ENCODE data around the gene TMEM150B.

The TMEM150B gene

GRCh38 chr19:55341595-55342531 is 16.7 kb upstream of the TMEM150B start:
- H3K4me3 ChIP-seq (ENCODE audit: control insufficient read depth, low read depth, low read length), result peak overlapping the region; percentile 6
- no peak for DNase-seq (ENCODE audit: low read depth)
- TF ChIP-seq CTCF (conservative IDR thresholded peaks at IDR 0.05; ENCODE audit: control insufficient read depth, insufficient read depth, low read depth, low read length), result no peak

GRCh38 chr19:55341171-55341588 is 16.0 kb upstream of the TMEM150B start:
- DNase-seq (ENCODE audit: low read depth), result peak; percentile 56

GRCh38 chr19:55340784-55341147 is 15.6 kb upstream of the TMEM150B start:
- peak overlapping the region; percentile 65 for H3K4me3 ChIP-seq (ENCODE audit: control insufficient read depth, low read depth, low read length)
- DNase-seq (ENCODE audit: low read depth), result no peak
- TF ChIP-seq CTCF (conservative IDR thresholded peaks at IDR 0.05; ENCODE audit: control insufficient read depth, insufficient read depth, low read depth, low read length), result no peak

More at GRCh38 chr19:55341171-55341588, 16.0 kb upstream of the TMEM150B start:
- no peak for TF ChIP-seq CTCF (conservative IDR thresholded peaks at IDR 0.05; ENCODE audit: control insufficient read depth, insufficient read depth, low read depth, low read length)
- H3K4me3 ChIP-seq (ENCODE audit: control insufficient read depth, low read depth, low read length), result peak overlapping the region; percentile 65

- no peak for DNase-seq (ENCODE audit: low read depth)
- TF ChIP-seq CTCF (conservative IDR thresholded peaks at IDR 0.05; ENCODE audit: control insufficient read depth, insufficient read depth, low read depth, low read length), result no peak
- H3K4me3 ChIP-seq (ENCODE audit: control insufficient read depth, low read depth, low read length), result peak overlapping the region; percentile 65
Measured at GRCh38 chr19:55339889-55340783, 15.0 kb upstream of the TMEM150B start.

- TF ChIP-seq CTCF (conservative IDR thresholded peaks at IDR 0.05; ENCODE audit: control insufficient read depth, insufficient read depth, low read depth, low read length), result peak; percentile 31
- DNase-seq (ENCODE audit: low read depth), result peak; percentile 100
- peak within 1 kb of the TSS; percentile 65 for H3K4me3 ChIP-seq (ENCODE audit: control insufficient read depth, low read depth, low read length)
Measured at GRCh38 chr19:55339105-55339888, 14.2 kb upstream of the TMEM150B start, which contains the start of gene KMT5C. KMT5C (plus strand) TSS chr19:55339876; CDS start chr19:55341937, 2,061 bp downstream.

GRCh38 chr19:55336101-55336500 is 11.0 kb upstream of the TMEM150B start:
- no peak overlapping the region for H3K4me3 ChIP-seq (ENCODE audit: control insufficient read depth, low read depth, low read length)
- no peak for DNase-seq (ENCODE audit: low read depth)
- no peak for TF ChIP-seq CTCF (conservative IDR thresholded peaks at IDR 0.05; ENCODE audit: control insufficient read depth, insufficient read depth, low read depth, low read length)
